Renal cortical epithelial cell (primary cell): Measurements from ENCODE around the gene EREG. TPM values are rescaled to one million over a fixed set of nuclear protein-coding genes. Genes with fewer than 3 reads are reported as not detected.
"Not testable (repeated sequence)": the region's sequence is repeated elsewhere in the genome, so short reads cannot be mapped to it uniquely, and the experiment has no call there.

Experiments
- DNase-seq: peaks from one replicate; pipeline ENCODE4 v3.0.0-alpha.2; 2011; ENCODE audit warnings: low read depth
- total RNA-seq: library from RNA; depleted of rRNA; stranded (reverse); fragments of >200 nt; gene quantifications from 2 replicates; pipeline ENCODE4 v1.2.3, GENCODE V29; 2014

Gene EREG
- total RNA-seq, result 2.0 and 35.9 TPM in 2 replicates

- DNase-seq, result peak; percentile 71
Observed at GRCh38 chr4:74364652-74365491, at the start of gene EREG. EREG (plus strand) TSS chr4:74365145; CDS start chr4:74365309, 164 bp downstream.

GRCh38 chr4:74315376-74315775 lies 49.6 kb upstream of the EREG start:
- DNase-seq, result no peak

- DNase-seq, result no peak
Observed at GRCh38 chr4:74316397-74316796, 48.5 kb upstream of the EREG start.

- no peak for DNase-seq
Observed at GRCh38 chr4:74317616-74318246, 47.2 kb upstream of the EREG start.

GRCh38 chr4:74318276-74318675 lies 46.7 kb upstream of the EREG start:
- DNase-seq, result no peak

GRCh38 chr4:74319470-74319869 lies 45.5 kb upstream of the EREG start:
- DNase-seq, result no peak

- DNase-seq, result peak; percentile 86
Observed at GRCh38 chr4:74320559-74321118, 44.3 kb upstream of the EREG start.

- no peak for DNase-seq
Observed at GRCh38 chr4:74322301-74322700, 42.6 kb upstream of the EREG start.

- no peak for DNase-seq
Observed at GRCh38 chr4:74323663-74324062, 41.3 kb upstream of the EREG start.

- DNase-seq, result no peak
Observed at GRCh38 chr4:74324262-74324661, 40.7 kb upstream of the EREG start.

- DNase-seq, result no peak
Observed at GRCh38 chr4:74325886-74326285, 39.1 kb upstream of the EREG start.

GRCh38 chr4:74327762-74328161 lies 37.2 kb upstream of the EREG start:
- no peak for DNase-seq

GRCh38 chr4:74328501-74328900 lies 36.4 kb upstream of the EREG start:
- no peak for DNase-seq

GRCh38 chr4:74329307-74329706 lies 35.6 kb upstream of the EREG start:
- no peak for DNase-seq

GRCh38 chr4:74330295-74330750 lies 34.6 kb upstream of the EREG start:
- no peak for DNase-seq

GRCh38 chr4:74331252-74331651 lies 33.7 kb upstream of the EREG start:
- DNase-seq, result no peak

- no peak for DNase-seq
Observed at GRCh38 chr4:74331944-74332343, 33.0 kb upstream of the EREG start.

GRCh38 chr4:74334636-74335035 lies 30.3 kb upstream of the EREG start:
- no peak for DNase-seq

GRCh38 chr4:74335341-74336021 lies 29.5 kb upstream of the EREG start:
- no peak for DNase-seq

GRCh38 chr4:74338792-74339333 lies 26.1 kb upstream of the EREG start:
- DNase-seq, result no peak

- DNase-seq, result no peak
Observed at GRCh38 chr4:74339501-74339900, 25.4 kb upstream of the EREG start.

GRCh38 chr4:74340421-74340820 lies 24.5 kb upstream of the EREG start:
- DNase-seq, result not testable (repeated sequence)
